IMR-90 (cell line): Measurements from ENCODE around the gene MRPL20. TPM values are rescaled to one million over a fixed set of nuclear protein-coding genes. Genes with fewer than 3 reads are reported as not detected.

Experiments
- ATAC-seq: fragments of 200-7000 bp; cut with Tn5 transposase; 2 replicates; pipeline ENCODE4 v1.9.1; 2020; ENCODE audit warnings: low read depth, mild to moderate bottlenecking, moderate library complexity
- BruUV-seq: library from RNA; stranded (reverse); fragments of 400-500 nt; replicated peaks from 2 replicates; lab custom pipeline; 2021; lab: Mats Ljungman, UMichigan
- CTCF ChIA-PET: fragments of 300-600 bp; formaldehyde crosslinking; extraction: SDS; loops from one replicate; lab custom pipeline; 2021; ENCODE audit warnings: antibody characterized with exemption; lab: Yijun Ruan, JAX
- POLR2A ChIA-PET: fragments of 300-600 bp; sonication (Branson Sonifier 250); formaldehyde crosslinking; loops from one replicate; lab custom pipeline; 2022; ENCODE audit warnings: antibody characterized with exemption; ENCODE audit not compliant: unreplicated experiment; lab: Charles Lee
- DNase-seq: peaks from one replicate; pipeline ENCODE4 v3.0.0; 2013
- H2AFZ ChIP-seq: replicated peaks from 2 replicates; pipeline ENCODE3; 2013; ENCODE audit warnings: low read length, mild to moderate bottlenecking; ENCODE audit not compliant: poor library complexity
- H2AK5ac ChIP-seq: 2 replicates; pipeline ENCODE4 v1.6.1; 2013; ENCODE audit warnings: low read depth, low read length, inconsistent platforms
- H2AK9ac ChIP-seq: replicated peaks from 2 replicates; pipeline ENCODE3; 2013; ENCODE audit warnings: mild to moderate bottlenecking, low read depth, low read length, moderate library complexity; ENCODE audit not compliant: poor library complexity
- H2BK120ac ChIP-seq: 2 replicates; pipeline ENCODE4 v1.6.1; 2013; ENCODE audit warnings: low read depth, low read length, inconsistent platforms
- H2BK15ac ChIP-seq: 3 replicates; pipeline ENCODE4 v1.6.1; 2013; ENCODE audit warnings: low read depth, low read length, inconsistent platforms
- H2BK20ac ChIP-seq: 2 replicates; pipeline ENCODE4 v1.6.1; 2013; ENCODE audit warnings: low read depth, mild to moderate bottlenecking, inconsistent platforms, low read length, moderate library complexity
- H2BK5ac ChIP-seq: 2 replicates; pipeline ENCODE4 v1.6.1; 2013; ENCODE audit warnings: mild to moderate bottlenecking, low read depth, low read length, inconsistent platforms; ENCODE audit not compliant: poor library complexity, severe bottlenecking
- H3K14ac ChIP-seq: replicated peaks from 2 replicates; pipeline ENCODE4 v1.6.1; 2013; ENCODE audit warnings: low read depth, low read length, inconsistent platforms
- H3K18ac ChIP-seq: 2 replicates; pipeline ENCODE4 v1.6.1; 2013; ENCODE audit warnings: low read depth, low read length, control low read depth
- H3K23ac ChIP-seq: 2 replicates; pipeline ENCODE4 v1.6.1; 2013; ENCODE audit warnings: low read depth, low read length, inconsistent platforms
- H3K27ac ChIP-seq: 2 replicates; pipeline ENCODE4 v1.5.1; 2013; ENCODE audit warnings: mild to moderate bottlenecking, control low read depth, low read length; ENCODE audit not compliant: insufficient read depth
- H3K27me3 ChIP-seq: 2 replicates; pipeline ENCODE4 v1.6.1; 2013; ENCODE audit warnings: low read length; ENCODE audit not compliant: control insufficient read depth, insufficient read depth
- H3K36me3 ChIP-seq: 2 replicates; pipeline ENCODE4 v1.6.1; 2013; ENCODE audit warnings: low read length, mixed read lengths; ENCODE audit not compliant: control insufficient read depth, insufficient read depth
- H3K4ac ChIP-seq: 2 replicates; pipeline ENCODE4 v1.6.1; 2013; ENCODE audit warnings: low read depth, low read length, inconsistent platforms
- H3K4me1 ChIP-seq: 2 replicates; pipeline ENCODE4 v1.6.1; 2013; ENCODE audit warnings: low read length, mixed read lengths; ENCODE audit not compliant: control insufficient read depth, insufficient read depth
- H3K4me2 ChIP-seq: 2 replicates; pipeline ENCODE4 v1.6.1; 2013; ENCODE audit warnings: low read depth, mild to moderate bottlenecking, control low read depth, low read length, moderate library complexity
- H3K4me3 ChIP-seq: 2 replicates; pipeline ENCODE4 v1.5.1; 2013; ENCODE audit warnings: low read depth, mild to moderate bottlenecking, control low read depth, low read length, moderate library complexity; ENCODE audit not compliant: insufficient read depth
- H3K56ac ChIP-seq: 2 replicates; pipeline ENCODE4 v1.6.1; 2013; ENCODE audit warnings: low read length, inconsistent platforms; ENCODE audit not compliant: insufficient read depth; ENCODE audit errors: extremely low read depth
- H3K79me1 ChIP-seq, 2 experiments: 2 replicates each; pipeline ENCODE4 v1.6.1; 2013; ENCODE audit warnings: low read length in 2 of 2, inconsistent platforms in 1 of 2, low read depth in 1 of 2
- H3K9ac ChIP-seq: 2 replicates; pipeline ENCODE4 v1.6.1; 2013; ENCODE audit warnings: low read depth, low read length, control low read depth
- H3K9me1 ChIP-seq: 2 replicates; pipeline ENCODE4 v1.6.1; 2013; ENCODE audit warnings: low read length, inconsistent platforms; ENCODE audit not compliant: insufficient read depth
- H3K9me3 ChIP-seq: 2 replicates; pipeline ENCODE4 v1.6.1; 2013; ENCODE audit warnings: low read length; ENCODE audit not compliant: control insufficient read depth, insufficient read depth
- H4K20me1 ChIP-seq: 2 replicates; pipeline ENCODE4 v1.6.1; 2013; ENCODE audit warnings: low read length, inconsistent platforms; ENCODE audit not compliant: insufficient read depth
- H4K5ac ChIP-seq: 2 replicates; pipeline ENCODE4 v1.6.1; 2013; ENCODE audit warnings: mild to moderate bottlenecking, low read depth, low read length, control low read depth
- H4K8ac ChIP-seq, 2 experiments: 2 replicates each; pipeline ENCODE4 v1.6.1; 2013; ENCODE audit warnings: low read depth in 2 of 2, low read length in 2 of 2, control low read depth in 1 of 2, inconsistent platforms in 1 of 2
- H4K91ac ChIP-seq: 2 replicates; pipeline ENCODE4 v1.6.1; 2013; ENCODE audit warnings: low read depth, low read length, inconsistent platforms; ENCODE audit not compliant: insufficient read depth
- BHLHE40 ChIP-seq: fragments of 150-350 bp; IDR thresholded peaks from 2 replicates; pipeline ENCODE4 v1.6.1; 2016; ENCODE audit warnings: mild to moderate bottlenecking, low read depth, low read length
- CEBPB ChIP-seq: IDR thresholded peaks from 2 replicates; pipeline ENCODE4 v1.6.1; 2012; ENCODE audit warnings: low read depth, low read length, improper control_type of control experiment
- CHD1 ChIP-seq: IDR thresholded peaks from 2 replicates; pipeline ENCODE4 v1.6.1; 2012; ENCODE audit warnings: low read depth, low read length, improper control_type of control experiment
- ELK1 ChIP-seq: fragments of 150-350 bp; IDR thresholded peaks from 2 replicates; pipeline ENCODE4 v1.6.1; 2016; ENCODE audit warnings: low read depth, mild to moderate bottlenecking, low read length, moderate library complexity, borderline replicate concordance
- FOS ChIP-seq: fragments of 150-350 bp; IDR thresholded peaks from 2 replicates; pipeline ENCODE4 v1.6.1; 2016; ENCODE audit warnings: low read depth, low read length
- MAZ ChIP-seq: IDR thresholded peaks from 2 replicates; pipeline ENCODE4 v1.6.1; 2012; ENCODE audit warnings: low read depth, mild to moderate bottlenecking, low read length, improper control_type of control experiment, moderate library complexity, borderline replicate concordance
- MXI1 ChIP-seq: IDR thresholded peaks from 2 replicates; pipeline ENCODE4 v1.6.1; 2012; ENCODE audit warnings: low read depth, mild to moderate bottlenecking, low read length, moderate library complexity, borderline replicate concordance
- NFE2L2 ChIP-seq: fragments of 150-350 bp; IDR thresholded peaks from 2 replicates; pipeline ENCODE4 v1.6.1; 2016; ENCODE audit warnings: low read depth, mild to moderate bottlenecking, low read length
- RAD21 ChIP-seq: IDR thresholded peaks from 2 replicates; pipeline ENCODE4 v1.6.1; 2012; ENCODE audit warnings: low read length, improper control_type of control experiment
- USF2 ChIP-seq: fragments of 150-350 bp; IDR thresholded peaks from 2 replicates; pipeline ENCODE4 v1.6.1; 2017; ENCODE audit warnings: mild to moderate bottlenecking, antibody characterized with exemption, low read length, low read depth
- WGBS, 2 experiments: methylation state at CpG; one replicate each; pipeline versions ENCODE4 v1.1.5 to v1.1.7; 2013; ENCODE audit warnings: missing lambda C conversion rate in 2 of 2; ENCODE audit not compliant: insufficient read length in 1 of 2; ENCODE audit errors: extremely low coverage in 2 of 2; 5-methylcytosine and 5-hydroxymethylcytosine counted together
- dilution Hi-C: fragments of 300-500 bp; cut with HindIII; formaldehyde crosslinking; loops from one replicate; pipeline ENCODE4 v1.14.3; 2018; ENCODE audit warnings: low sequenced_read_pairs; ENCODE audit not compliant: unreplicated experiment
- in situ Hi-C: fragments of 300-500 bp; cut with MboI; formaldehyde crosslinking; loops from 3 replicates; pipeline ENCODE4 v1.14.3; 2019; ENCODE audit warnings: low sequenced_read_pairs, inconsistent platforms, mixed read lengths
- intact Hi-C: fragments of 100-400 bp; cut with micrococcal nuclease; formaldehyde crosslinking; loops from 2 replicates; pipeline ENCODE4 v1.10.0; 2022
- polyA plus RNA-seq, 3 experiments: library from polyadenylated mRNA; depleted of rRNA; stranded (reverse); fragments of >200 nt; gene quantifications; 2 replicates each; pipeline ENCODE4 v1.2.3, GENCODE V29; 2012; ENCODE audit warnings: low replicate concordance in 1 of 3
- total RNA-seq: library from RNA; depleted of rRNA; stranded (reverse); fragments of >200 nt; gene quantifications from 2 replicates; pipeline ENCODE4 v1.2.3, GENCODE V29; 2012

Gene MRPL20
- total and polyA plus RNA-seq, 2 of the 4 experiments (the other 2 are of a cell fraction) = 141 to 157 TPM

GRCh38 chr1:1381294-1381693 lies 25.8 kb downstream of the MRPL20 start:
- no peak overlapping the region for H3K14ac ChIP-seq
- no peak overlapping the region for H3K4me2 ChIP-seq
- peaks cover 5 to 30% of the 10 kb centered on the region in 2 experiments for H3K79me1 ChIP-seq
- H2BK20ac ChIP-seq = no peak overlapping the region
- ATAC-seq (no peak), DNase-seq (no peak)
- no peak overlapping the region for H3K23ac ChIP-seq
- H3K4ac ChIP-seq = no peak overlapping the region
- no peaks in the 10 kb centered on the region for H3K27me3 ChIP-seq
- in situ Hi-C loops = no loop called here
- POLR2A ChIA-PET = no interaction called here
- H3K36me3 ChIP-seq = peaks cover 18% of the 10 kb centered on the region
- H3K9ac ChIP-seq = no peak overlapping the region
- intact Hi-C loops = no loop called here
- CTCF ChIA-PET = no interaction called here
- H3K4me1 ChIP-seq = no peaks in the 10 kb centered on the region
- TF ChIP-seq MXI1 (no peak), CHD1 (no peak), NFE2L2 (no peak), ELK1 (no peak), BHLHE40 (no peak), CEBPB (no peak), MAZ (no peak), RAD21 (no peak), FOS (no peak), USF2 (no peak)
- H4K91ac ChIP-seq = no peak overlapping the region
- no peak overlapping the region for H2BK5ac ChIP-seq
- no peaks in the 10 kb centered on the region for H3K9me3 ChIP-seq
- H4K5ac ChIP-seq = no peak overlapping the region
- no peak overlapping the region for H2BK15ac ChIP-seq
- no peak overlapping the region for H2BK120ac ChIP-seq
- H3K56ac ChIP-seq = no peak overlapping the region
- H2AK5ac ChIP-seq = no peak overlapping the region
- H3K18ac ChIP-seq = no peak overlapping the region
- peaks cover under 1% of the 10 kb centered on the region; the same call in 1 of the 2 replicates for H3K9me1 ChIP-seq
- dilution Hi-C loops = no loop called here
- no peak overlapping the region for H3K27ac ChIP-seq
- BruUV-seq = no TSS peak
- H4K20me1 ChIP-seq = peaks cover 13% of the 10 kb centered on the region
- no peak overlapping the region for H4K8ac ChIP-seq
- peak overlapping the region; percentile 16 for H2AK9ac ChIP-seq
- H2AFZ ChIP-seq = no peak overlapping the region
- H3K4me3 ChIP-seq = no peak overlapping the region
- 100% methylated on average over 3 of the region's 8 CpGs; no CpG with 5 or more reads in 1 of the 2 experiments for WGBS, 2 experiments
